PC-3 (cell line): ENCODE measurements around the gene RBM10.

Experiments
- EZH2 ChIP-seq: fragments of 300-600 bp; sonication (generic); IDR thresholded peaks from one replicate; pipeline ENCODE4 v1.6.1; 2017; ENCODE audit warnings: antibody characterized with exemption, mild to moderate bottlenecking, low read length; ENCODE audit not compliant: unreplicated experiment
- TF ChIP-seq, protein P1 (sequence below): fragments of 300-600 bp; sonication (generic); conservative IDR thresholded peaks from 2 replicates; pipeline ENCODE4 v1.5.1; 2017; ENCODE audit warnings: antibody characterized with exemption, low read depth, mild to moderate bottlenecking, low read length

DNA sequence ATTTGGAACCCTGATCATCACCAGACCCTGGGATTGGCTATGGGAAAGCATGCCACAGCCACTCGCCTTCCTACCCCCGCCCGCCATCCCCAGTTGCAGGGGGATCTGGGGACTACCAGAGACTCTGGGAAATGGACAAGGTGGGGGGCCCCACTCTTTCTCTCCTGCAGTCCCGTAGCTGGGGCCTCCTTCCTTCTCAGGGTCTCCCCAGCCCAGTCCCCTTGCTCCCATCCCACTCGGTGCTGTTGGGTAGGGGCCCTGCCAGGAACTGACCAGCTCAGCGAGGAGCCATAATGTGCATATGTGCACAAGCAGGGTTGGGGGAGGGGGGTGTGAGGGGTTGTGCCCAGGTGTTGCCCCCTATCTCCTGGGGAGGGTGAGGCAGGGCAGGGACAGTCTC lies 84.4 kb downstream of the RBM10 start:
- TF ChIP-seq, protein P1, sequence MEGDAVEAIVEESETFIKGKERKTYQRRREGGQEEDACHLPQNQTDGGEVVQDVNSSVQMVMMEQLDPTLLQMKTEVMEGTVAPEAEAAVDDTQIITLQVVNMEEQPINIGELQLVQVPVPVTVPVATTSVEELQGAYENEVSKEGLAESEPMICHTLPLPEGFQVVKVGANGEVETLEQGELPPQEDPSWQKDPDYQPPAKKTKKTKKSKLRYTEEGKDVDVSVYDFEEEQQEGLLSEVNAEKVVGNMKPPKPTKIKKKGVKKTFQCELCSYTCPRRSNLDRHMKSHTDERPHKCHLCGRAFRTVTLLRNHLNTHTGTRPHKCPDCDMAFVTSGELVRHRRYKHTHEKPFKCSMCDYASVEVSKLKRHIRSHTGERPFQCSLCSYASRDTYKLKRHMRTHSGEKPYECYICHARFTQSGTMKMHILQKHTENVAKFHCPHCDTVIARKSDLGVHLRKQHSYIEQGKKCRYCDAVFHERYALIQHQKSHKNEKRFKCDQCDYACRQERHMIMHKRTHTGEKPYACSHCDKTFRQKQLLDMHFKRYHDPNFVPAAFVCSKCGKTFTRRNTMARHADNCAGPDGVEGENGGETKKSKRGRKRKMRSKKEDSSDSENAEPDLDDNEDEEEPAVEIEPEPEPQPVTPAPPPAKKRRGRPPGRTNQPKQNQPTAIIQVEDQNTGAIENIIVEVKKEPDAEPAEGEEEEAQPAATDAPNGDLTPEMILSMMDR, result no peak
- no peak for TF ChIP-seq EZH2
